Coronary artery (tissue), 2 donors: ENCODE data around the gene UBE2G1.

ENCODE experiments used
- DNase-seq: peaks from one replicate; pipeline ENCODE4 v3.0.0-alpha.2; 2017; ENCODE audit warnings: low spot score
- H3K27ac ChIP-seq, 2 donors: fragments of 200-600 bp; sonication (generic); one replicate each; pipeline ENCODE4 v1.5.1; 2016 to 2019
- H3K4me3 ChIP-seq: fragments of 200-600 bp; sonication (generic); 2 replicates; pipeline ENCODE4 v1.5.1; 2016; ENCODE audit warnings: mild to moderate bottlenecking, moderate library complexity
- TF ChIP-seq, protein P1 (sequence below): fragments of 200-600 bp; sonication (generic); IDR thresholded peaks from one replicate; pipeline ENCODE4 v1.5.1; 2019; ENCODE audit warnings: antibody characterized with exemption

The UBE2G1 gene

DNA sequence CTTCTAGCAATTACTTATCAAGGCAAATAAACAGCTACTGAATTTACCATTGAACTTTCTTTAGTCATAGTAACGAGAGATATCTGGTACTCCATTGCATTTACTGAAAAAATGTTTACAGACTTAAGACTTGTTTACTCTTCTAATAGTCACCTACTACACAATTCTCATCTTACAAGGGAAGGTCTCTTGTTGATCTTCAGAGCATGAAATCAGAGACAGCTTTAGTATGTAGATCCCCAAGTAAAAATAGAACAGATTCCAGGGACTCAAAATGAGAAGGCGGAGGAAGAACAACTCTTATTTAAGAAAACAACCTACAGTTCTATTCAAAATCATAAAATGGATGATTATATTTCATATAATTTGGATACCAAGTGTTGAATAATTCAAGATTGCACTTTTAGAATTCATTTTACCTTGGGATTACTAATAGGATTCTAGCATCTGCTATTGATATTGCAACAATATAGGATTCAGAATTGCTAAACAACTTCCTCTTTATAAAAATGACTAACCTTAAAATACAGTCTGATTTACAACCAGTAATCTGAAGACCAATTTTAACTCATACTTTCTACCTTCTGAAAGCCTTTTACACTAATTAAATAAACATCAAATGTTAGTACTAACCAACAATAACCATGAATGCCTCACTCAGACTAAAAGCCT is 20.8 kb downstream of the UBE2G1 start:
- Histone ChIP-seq H3K4me3 (no peak overlapping the region), H3K27ac (no peak overlapping the region)
- TF ChIP-seq, protein P1, sequence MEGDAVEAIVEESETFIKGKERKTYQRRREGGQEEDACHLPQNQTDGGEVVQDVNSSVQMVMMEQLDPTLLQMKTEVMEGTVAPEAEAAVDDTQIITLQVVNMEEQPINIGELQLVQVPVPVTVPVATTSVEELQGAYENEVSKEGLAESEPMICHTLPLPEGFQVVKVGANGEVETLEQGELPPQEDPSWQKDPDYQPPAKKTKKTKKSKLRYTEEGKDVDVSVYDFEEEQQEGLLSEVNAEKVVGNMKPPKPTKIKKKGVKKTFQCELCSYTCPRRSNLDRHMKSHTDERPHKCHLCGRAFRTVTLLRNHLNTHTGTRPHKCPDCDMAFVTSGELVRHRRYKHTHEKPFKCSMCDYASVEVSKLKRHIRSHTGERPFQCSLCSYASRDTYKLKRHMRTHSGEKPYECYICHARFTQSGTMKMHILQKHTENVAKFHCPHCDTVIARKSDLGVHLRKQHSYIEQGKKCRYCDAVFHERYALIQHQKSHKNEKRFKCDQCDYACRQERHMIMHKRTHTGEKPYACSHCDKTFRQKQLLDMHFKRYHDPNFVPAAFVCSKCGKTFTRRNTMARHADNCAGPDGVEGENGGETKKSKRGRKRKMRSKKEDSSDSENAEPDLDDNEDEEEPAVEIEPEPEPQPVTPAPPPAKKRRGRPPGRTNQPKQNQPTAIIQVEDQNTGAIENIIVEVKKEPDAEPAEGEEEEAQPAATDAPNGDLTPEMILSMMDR = no peak
- no peak for DNase-seq

DNA sequence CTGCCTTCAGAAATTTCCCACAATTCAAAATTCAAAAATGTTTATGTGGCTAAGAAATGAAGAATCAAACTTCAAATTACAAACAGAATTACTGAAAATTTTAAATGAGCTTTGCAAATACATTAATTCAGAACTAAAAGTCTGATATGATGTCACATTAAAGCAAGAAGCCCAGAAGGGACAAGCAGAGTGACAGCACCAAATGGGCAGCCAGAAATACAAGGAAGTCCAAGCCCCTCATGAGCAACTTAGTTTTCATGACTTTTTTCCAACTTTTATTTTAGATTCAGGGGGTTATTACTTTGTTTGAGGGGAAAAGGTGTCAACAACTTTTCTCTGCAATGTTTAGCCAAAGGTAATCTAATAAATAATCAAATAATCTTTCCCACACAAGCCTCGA is 21.5 kb downstream of the UBE2G1 start:
- Histone ChIP-seq H3K4me3 (no peak overlapping the region), H3K27ac (no peak overlapping the region)
- DNase-seq = no peak
- TF ChIP-seq, protein P1 = no peak

DNA sequence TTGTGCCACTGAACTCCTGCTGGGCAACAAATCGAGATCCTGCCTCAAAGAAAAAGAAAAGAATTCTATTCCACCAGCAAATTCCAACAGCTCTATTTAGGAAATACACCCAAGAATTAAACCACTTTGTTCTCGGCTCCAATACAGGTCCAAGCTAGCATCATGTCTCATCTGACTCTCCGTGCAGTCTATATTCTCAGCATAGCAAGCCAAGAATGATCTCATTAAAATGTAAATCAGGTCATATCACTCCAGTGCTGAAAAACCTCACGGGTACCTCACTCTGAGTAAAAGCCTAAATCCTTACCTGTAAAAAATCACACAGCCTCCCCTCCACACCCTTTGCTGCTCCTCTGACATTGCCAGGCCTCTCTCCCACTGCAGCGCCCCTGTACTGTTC is 23.9 kb downstream of the UBE2G1 start:
- TF ChIP-seq, protein P1 = no peak
- no peak overlapping the region for H3K27ac ChIP-seq
- H3K4me3 ChIP-seq = no peak overlapping the region
- no peak for DNase-seq

DNA sequence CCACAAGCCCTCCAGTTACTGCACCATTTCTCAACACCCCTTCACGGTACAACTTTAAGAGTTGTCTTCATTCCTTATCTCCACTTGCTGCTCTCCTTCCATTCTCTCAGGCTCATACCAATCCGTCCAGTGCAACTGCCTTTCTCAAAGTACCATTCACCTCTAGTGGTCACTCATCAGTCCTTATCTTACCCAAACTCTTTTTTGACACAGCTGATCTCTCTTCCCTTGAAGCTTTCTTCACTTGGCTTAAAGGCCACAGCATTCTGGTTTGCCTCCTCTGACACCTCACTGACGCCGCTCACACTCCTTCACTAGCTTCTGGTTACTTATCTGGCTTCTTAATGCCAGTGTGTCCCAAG is 24.9 kb downstream of the UBE2G1 start:
- TF ChIP-seq, protein P1 = no peak
- H3K4me3 ChIP-seq = no peak overlapping the region
- no peak overlapping the region for H3K27ac ChIP-seq
- DNase-seq = no peak

DNA sequence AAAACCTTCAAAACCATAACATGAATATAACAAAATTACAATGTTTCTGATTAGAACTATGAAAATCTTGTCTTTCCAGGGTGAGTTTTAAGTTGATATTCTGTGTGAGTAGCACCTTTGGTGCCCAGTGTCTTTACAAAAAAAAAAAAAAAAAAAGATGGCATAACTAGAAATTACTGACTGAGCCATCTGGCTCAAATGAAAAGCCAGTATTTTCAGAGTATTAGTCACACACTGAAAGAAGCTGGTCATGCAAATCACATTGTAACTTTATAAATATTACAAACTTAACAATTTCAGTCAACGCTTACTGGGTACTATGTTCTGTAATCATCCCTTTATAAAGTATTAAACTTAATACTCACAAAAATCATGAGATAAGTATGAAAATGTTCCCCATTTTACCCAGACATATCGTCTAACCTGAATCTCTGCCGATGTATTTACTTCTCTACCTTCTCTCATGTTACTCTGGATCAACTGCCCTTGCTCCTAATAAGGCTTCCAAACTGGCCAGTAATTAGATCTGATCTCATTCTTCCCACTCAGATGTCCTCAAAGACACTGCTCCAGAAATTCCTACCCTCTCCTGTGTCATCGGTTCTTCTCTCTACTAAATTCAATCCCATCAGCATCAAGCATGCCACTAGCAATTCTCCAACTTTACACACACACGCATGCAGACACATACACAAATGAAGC is 25.4 kb downstream of the UBE2G1 start:
- no peak for DNase-seq
- TF ChIP-seq, protein P1 = no peak
- Histone ChIP-seq H3K4me3 (no peak overlapping the region), H3K27ac (no peak overlapping the region)

DNA sequence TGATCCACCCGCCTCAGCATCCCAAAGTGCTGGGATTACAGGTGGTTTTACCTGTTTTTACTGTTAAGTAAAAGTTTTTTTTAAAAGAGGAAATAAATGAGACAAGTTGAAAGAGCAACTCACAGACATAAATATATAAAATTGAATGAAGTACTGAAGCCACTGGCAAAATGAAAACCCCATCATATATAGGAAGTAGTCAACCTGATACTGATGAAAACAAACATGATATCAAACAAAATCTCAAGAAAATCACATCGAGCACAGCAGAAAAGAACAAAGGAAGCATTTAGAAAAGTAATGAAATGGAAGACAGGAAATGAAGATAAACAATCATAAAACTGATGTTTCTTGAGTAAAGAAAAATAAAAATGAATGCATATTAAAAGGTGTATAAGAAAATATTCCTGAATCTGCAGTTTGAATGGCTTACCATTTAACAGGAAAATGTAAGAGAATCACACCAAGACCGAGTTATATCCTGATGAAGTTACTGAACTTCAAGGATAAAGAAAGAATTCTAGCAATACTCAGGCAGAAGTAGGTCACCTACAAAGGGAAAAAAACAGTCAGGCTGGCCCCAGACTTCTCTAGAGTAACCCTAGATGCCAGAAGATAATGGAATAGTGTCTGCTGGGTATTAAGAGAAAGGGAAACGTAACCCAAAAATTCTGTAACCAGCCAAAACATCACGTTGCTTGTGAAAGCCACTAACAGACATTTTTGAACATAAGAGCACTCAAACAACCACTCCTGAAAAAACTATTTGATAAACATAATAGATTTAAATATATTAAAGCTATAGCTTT is 31.5 kb downstream of the UBE2G1 start:
- TF ChIP-seq, protein P1 = no peak
- Histone ChIP-seq H3K4me3 (no peak overlapping the region), H3K27ac (no peak overlapping the region)
- DNase-seq = no peak
